ENCODE measurements around the gene ARHGEF4.

The ARHGEF4 gene

GRCh38 chr2:131029812-131030211 is 193.1 kb downstream of the ARHGEF4 start:
- no peak for TF ChIP-seq CTCF (IDR thresholded peaks at IDR 0.05; ENCODE audit: extremely low read depth, missing control alignments)
- no peak for DNase-seq (ENCODE audit: low spot score)

DNA sequence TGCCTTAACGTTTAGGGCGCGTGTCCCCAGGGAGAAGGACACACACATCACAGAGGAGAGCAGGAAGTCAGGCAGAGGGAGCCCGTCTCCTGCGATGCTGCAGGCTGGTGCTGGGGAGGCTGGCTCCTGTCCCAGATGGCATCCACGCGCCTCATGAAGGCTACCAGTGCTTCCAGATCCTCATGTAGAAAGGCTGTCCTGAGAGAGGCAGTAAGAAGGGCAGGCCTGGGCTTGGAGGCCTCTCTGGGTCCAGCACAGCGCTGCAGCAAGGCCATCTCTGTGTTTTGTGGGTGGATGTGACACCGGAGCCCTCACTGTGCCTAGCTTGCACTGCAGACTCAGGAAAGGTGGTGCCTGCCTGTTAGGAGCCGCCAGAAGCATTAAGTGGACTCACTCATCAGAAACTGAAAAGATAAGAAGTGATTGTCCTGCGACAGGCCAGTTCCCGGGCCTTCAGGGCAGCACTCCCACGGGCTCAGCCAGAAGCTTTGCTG is 193.8 kb downstream of the ARHGEF4 start:
- TF ChIP-seq CTCF (IDR thresholded peaks at IDR 0.05; ENCODE audit: extremely low read depth, missing control alignments), result no peak
- DNase-seq (ENCODE audit: low spot score), result no peak

DNA sequence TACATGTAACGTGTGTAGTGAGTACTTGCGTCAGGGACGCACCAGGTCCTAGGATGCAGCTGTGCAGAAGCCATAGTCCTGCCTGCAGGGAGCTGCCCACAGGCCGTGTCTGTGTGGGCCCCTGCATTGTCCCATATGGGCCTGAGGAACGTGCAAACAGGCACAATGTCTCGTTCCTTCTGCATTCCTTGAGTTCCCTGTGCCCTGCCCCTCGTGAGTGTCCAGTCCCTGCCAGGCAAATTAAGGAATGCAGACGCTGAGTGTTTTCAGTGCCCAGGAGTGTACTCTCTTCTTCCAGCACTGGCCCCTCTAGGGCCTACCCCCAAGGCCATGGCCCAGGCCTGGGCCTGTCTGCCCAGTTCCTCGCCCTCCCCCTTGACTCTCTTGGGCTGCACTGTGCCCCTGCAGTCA is 194.7 kb downstream of the ARHGEF4 start:
- no peak for DNase-seq (ENCODE audit: low spot score)
- no peak for TF ChIP-seq CTCF (IDR thresholded peaks at IDR 0.05; ENCODE audit: extremely low read depth, missing control alignments)

GRCh38 chr2:131031875-131032274 is 195.2 kb downstream of the ARHGEF4 start:
- no peak for TF ChIP-seq CTCF (IDR thresholded peaks at IDR 0.05; ENCODE audit: extremely low read depth, missing control alignments)
- no peak for DNase-seq (ENCODE audit: low spot score)

GRCh38 chr2:131032393-131032836 is 195.7 kb downstream of the ARHGEF4 start:
- no peak for DNase-seq (ENCODE audit: low spot score)
- TF ChIP-seq CTCF (IDR thresholded peaks at IDR 0.05; ENCODE audit: extremely low read depth, missing control alignments), result no peak

- TF ChIP-seq CTCF (IDR thresholded peaks at IDR 0.05; ENCODE audit: extremely low read depth, missing control alignments), result no peak
- no peak for DNase-seq (ENCODE audit: low spot score)
Observed at GRCh38 chr2:131033786-131034121, 197.0 kb downstream of the ARHGEF4 start.

- TF ChIP-seq CTCF (IDR thresholded peaks at IDR 0.05; ENCODE audit: extremely low read depth, missing control alignments), result no peak
- no peak for DNase-seq (ENCODE audit: low spot score)
Observed at GRCh38 chr2:131034122-131035051, 197.7 kb downstream of the ARHGEF4 start.

Measured in GM20000 (cell line).